Lung (tissue), 12 donors: ENCODE measurements around the gene GHR. TPM values are rescaled to one million over a fixed set of nuclear protein-coding genes. Genes with fewer than 3 reads are reported as not detected.

Experiments
- ATAC-seq: fragments of 200-7000 bp; cut with Tn5 transposase; one replicate; pipeline ENCODE4 v1.9.1; 2020; ENCODE audit warnings: moderate number of reproducible peaks; ENCODE audit not compliant: insufficient read depth, low FRiP score
- DNase-seq, 3 donors: peaks; one replicate each; pipeline ENCODE4 v3.0.0-alpha.2; 2013 to 2017
- H3K27ac ChIP-seq, 2 donors: one replicate each; pipeline ENCODE4 v1.5.1; 2013; ENCODE audit warnings: mild to moderate bottlenecking in 2 of 2, moderate library complexity in 2 of 2, control low read depth in 1 of 2, inconsistent platforms in 1 of 2, low read depth in 1 of 2, low read length in 1 of 2
- H3K27me3 ChIP-seq, 3 donors: one replicate each; pipeline ENCODE4 v1.5.1; 2013; ENCODE audit warnings: low read length in 2 of 3; ENCODE audit not compliant: control insufficient read depth in 3 of 3, insufficient read depth in 3 of 3
- H3K36me3 ChIP-seq, 4 donors: one replicate each; pipeline ENCODE4 v1.5.1; 2013; ENCODE audit warnings: low read length in 4 of 4, mild to moderate bottlenecking in 1 of 4, moderate library complexity in 1 of 4; ENCODE audit not compliant: control insufficient read depth in 4 of 4, insufficient read depth in 4 of 4
- H3K4me1 ChIP-seq, 5 donors: one replicate each; pipeline ENCODE4 v1.5.1; 2013; ENCODE audit warnings: low read length in 5 of 5, mild to moderate bottlenecking in 2 of 5, moderate library complexity in 1 of 5; ENCODE audit not compliant: control insufficient read depth in 5 of 5, insufficient read depth in 5 of 5
- H3K4me3 ChIP-seq: one replicate; pipeline ENCODE4 v1.5.1; 2013; ENCODE audit warnings: mild to moderate bottlenecking, control low read depth, moderate library complexity
- H3K9ac ChIP-seq, 2 donors: one replicate each; pipeline ENCODE4 v1.5.1; 2013; ENCODE audit warnings: low read length in 2 of 2, control low read depth in 1 of 2; ENCODE audit not compliant: insufficient read depth in 1 of 2
- H3K9me3 ChIP-seq, 4 donors: one replicate each; pipeline ENCODE4 v1.5.1; 2013; ENCODE audit warnings: low read length in 3 of 4, mild to moderate bottlenecking in 1 of 4, moderate library complexity in 1 of 4; ENCODE audit not compliant: control insufficient read depth in 4 of 4, insufficient read depth in 3 of 4
- CTCF ChIP-seq: IDR thresholded peaks from 2 replicates; pipeline ENCODE4 v1.5.1; 2012; ENCODE audit warnings: mild to moderate bottlenecking; ENCODE audit errors: control extremely low read depth, extremely low read depth
- polyA plus RNA-seq, 2 donors: library from polyadenylated mRNA; stranded (reverse); fragments of 200-250 nt; gene quantifications; one replicate each; pipeline ENCODE4 v1.2.1, GENCODE V29; 2013
- total RNA-seq, 2 donors: library from RNA; depleted of rRNA in 1 of 2; stranded (reverse); fragments of >200 nt in 1 of 2; gene quantifications; one replicate each; pipeline ENCODE4 v1.2.1, GENCODE V29; 2014 to 2021
- donor health status: control.
- donor health status: control.
- donor health status: Bipolar disorder and iron deficiency.
- donor health status: healthy.
- donor health status: DM: yes; HTN: yes; CAD: no.

GHR gene
- total and polyA plus RNA-seq, 4 donors = 0.98 to 23.8 (median 3.2) TPM

GRCh38 chr5:42770003-42770402, 346.8 kb downstream of the GHR start:
- Histone ChIP-seq H3K9me3 (no peaks in the 10 kb centered on the region), H3K4me1 (no peaks in the 10 kb centered on the region), H3K27me3 (no peaks in the 10 kb centered on the region), H3K36me3 (no peaks in the 10 kb centered on the region), H3K4me3 (no peak overlapping the region), H3K9ac (no peak overlapping the region), H3K27ac (no peak overlapping the region)
- TF ChIP-seq CTCF = no peak
- ATAC-seq (no peak), DNase-seq (no peak)
